ENCODE data around the gene FGG.
A peak's percentile ranks its signal among the peaks of the same experiment; 100 is the strongest.

FGG gene

GRCh38 chr4:154612472-154613414 lies at the start of gene FGG:
Gene FGG, minus strand, starts transcription at chr4:154612656. Its CDS starts 47 bp downstream, at chr4:154612609.
- FAIRE-seq (no peak), DNase-seq (ENCODE audit: insufficient read length, low spot score) (no peak)
- no peak for TF ChIP-seq POLR2A (IDR thresholded peaks at IDR 0.05; ENCODE audit: low read depth, low read length)

DNA sequence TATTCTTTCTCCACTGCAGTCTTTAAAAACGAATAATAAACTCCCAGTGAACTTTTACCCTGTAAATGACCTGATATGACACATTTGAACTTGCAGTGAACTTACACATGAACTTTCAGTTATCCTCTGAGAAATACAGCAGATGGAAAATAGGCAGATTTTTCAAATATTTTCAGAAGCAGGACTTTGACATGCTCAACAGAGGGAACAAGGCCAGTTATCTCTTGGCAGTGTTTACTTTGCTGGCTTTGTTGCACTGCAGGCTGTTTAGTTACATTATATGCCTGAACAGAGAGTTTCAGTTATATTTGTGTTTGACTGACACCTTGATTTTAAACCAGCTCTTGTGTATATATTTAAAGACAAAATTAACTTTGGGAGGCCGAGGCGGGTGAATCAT lies 47.6 kb upstream of the FGG start:
- TF ChIP-seq POLR2A (IDR thresholded peaks at IDR 0.05; ENCODE audit: low read depth, low read length), result no peak
- DNase-seq (ENCODE audit: insufficient read length, low spot score) (no peak), FAIRE-seq (no peak)

- TF ChIP-seq POLR2A (IDR thresholded peaks at IDR 0.05; ENCODE audit: low read depth, low read length), result no peak
- FAIRE-seq (no peak), DNase-seq (ENCODE audit: insufficient read length, low spot score) (no peak)
Observed at GRCh38 chr4:154658680-154659405, 46.4 kb upstream of the FGG start.

DNA sequence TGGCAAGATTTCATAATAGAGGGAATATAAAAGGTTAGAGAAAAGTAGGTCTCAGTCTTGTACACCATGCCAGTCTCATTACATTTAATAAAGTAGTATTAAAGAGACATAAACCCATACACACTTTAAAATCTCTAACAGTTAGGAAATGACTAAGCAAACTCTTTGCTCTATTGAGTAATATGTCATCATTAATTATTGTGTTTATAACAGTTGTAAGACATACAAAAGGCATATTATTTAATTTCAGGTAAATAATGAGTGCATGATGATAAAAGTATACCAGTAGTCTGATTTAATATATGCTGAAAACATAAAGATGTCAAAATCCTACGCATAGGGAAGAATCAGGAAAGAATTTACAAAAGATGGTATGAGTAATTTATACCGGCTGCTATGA lies 31.0 kb upstream of the FGG start:
- no peak for TF ChIP-seq POLR2A (IDR thresholded peaks at IDR 0.05; ENCODE audit: low read depth, low read length)
- DNase-seq (ENCODE audit: insufficient read length, low spot score), result no peak
- no peak for FAIRE-seq

- no peak for DNase-seq (ENCODE audit: insufficient read length, low spot score)
- no peak for FAIRE-seq
- TF ChIP-seq POLR2A (IDR thresholded peaks at IDR 0.05; ENCODE audit: low read depth, low read length), result no peak
Observed at GRCh38 chr4:154642373-154643009, 30.0 kb upstream of the FGG start.

DNA sequence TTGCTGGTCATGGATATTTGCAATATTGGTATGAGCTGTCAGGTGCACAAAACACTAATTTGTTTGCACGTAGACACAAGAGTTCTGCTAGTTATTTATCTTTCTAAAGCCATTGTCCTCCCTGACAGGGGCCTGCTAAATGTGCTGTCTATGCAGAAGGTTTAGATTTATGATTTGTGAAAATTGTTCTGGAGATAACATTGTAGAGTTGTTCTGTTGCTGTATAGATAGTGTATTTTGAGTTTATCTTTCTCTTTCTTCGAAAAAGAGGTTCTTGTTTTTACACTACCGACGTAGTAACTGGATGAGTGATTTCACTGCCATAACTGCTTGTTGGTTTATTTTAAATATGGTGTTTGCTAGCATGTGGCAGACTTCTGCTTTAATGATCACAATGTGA lies 28.5 kb upstream of the FGG start:
- FAIRE-seq (no peak), DNase-seq (ENCODE audit: insufficient read length, low spot score) (no peak)
- TF ChIP-seq POLR2A (IDR thresholded peaks at IDR 0.05; ENCODE audit: low read depth, low read length), result no peak

- FAIRE-seq (no peak), DNase-seq (ENCODE audit: insufficient read length, low spot score) (no peak)
- no peak for TF ChIP-seq POLR2A (IDR thresholded peaks at IDR 0.05; ENCODE audit: low read depth, low read length)
Observed at GRCh38 chr4:154634058-154634457, 21.6 kb upstream of the FGG start.

GRCh38 chr4:154631828-154632227 lies 19.4 kb upstream of the FGG start:
- DNase-seq (ENCODE audit: insufficient read length, low spot score) (no peak), FAIRE-seq (no peak)
- no peak for TF ChIP-seq POLR2A (IDR thresholded peaks at IDR 0.05; ENCODE audit: low read depth, low read length)

DNA sequence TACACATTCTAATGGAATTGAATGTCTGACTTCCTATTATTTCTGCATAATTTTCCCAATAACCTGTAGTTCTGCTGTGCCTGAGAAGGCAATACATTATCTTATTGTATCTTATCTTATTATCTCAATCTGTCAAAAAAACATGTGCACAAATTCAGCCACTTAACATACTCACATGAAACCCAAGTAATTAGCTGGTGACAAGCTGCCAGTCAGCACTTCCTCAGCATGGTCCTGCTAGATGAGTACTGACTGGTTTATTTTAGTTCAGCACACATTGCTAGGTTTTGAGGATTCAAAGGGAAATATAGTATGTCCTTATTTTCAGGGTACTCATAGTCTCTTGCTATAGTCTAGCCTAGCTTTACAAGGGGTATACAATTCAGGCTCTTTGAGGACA lies 17.9 kb upstream of the FGG start:
- FAIRE-seq (no peak), DNase-seq (ENCODE audit: insufficient read length, low spot score) (no peak)
- no peak for TF ChIP-seq POLR2A (IDR thresholded peaks at IDR 0.05; ENCODE audit: low read depth, low read length)

- no peak for DNase-seq (ENCODE audit: insufficient read length, low spot score)
- FAIRE-seq, result no peak
- TF ChIP-seq POLR2A (IDR thresholded peaks at IDR 0.05; ENCODE audit: low read depth, low read length), result no peak
Observed at GRCh38 chr4:154626793-154627484, 14.5 kb upstream of the FGG start.

- DNase-seq (ENCODE audit: insufficient read length, low spot score), result no peak
- TF ChIP-seq POLR2A (IDR thresholded peaks at IDR 0.05; ENCODE audit: low read depth, low read length), result no peak
- FAIRE-seq, result no peak
Observed at GRCh38 chr4:154625971-154626370, 13.5 kb upstream of the FGG start.

DNA sequence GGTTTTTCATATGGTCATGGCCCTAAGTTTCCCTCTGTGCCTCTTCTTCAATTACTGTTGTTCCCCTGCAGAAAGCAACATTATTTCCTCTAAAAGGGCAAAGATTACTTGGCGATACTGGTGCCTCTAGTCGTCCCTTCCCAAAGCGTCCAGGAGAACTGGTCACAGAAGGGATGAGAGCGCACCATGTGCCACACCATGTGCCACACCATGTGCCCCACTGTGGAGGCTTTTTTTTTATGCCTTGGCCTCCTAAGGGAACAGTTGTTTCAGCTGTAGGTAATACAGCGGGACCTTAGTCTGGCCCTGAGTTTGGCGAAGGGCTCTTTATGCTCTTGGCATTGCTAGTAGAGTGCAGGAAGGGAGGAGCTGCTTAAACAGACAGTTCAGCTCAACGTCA lies 11.5 kb upstream of the FGG start:
- no peak for DNase-seq (ENCODE audit: insufficient read length, low spot score)
- FAIRE-seq, result no peak
- TF ChIP-seq POLR2A (IDR thresholded peaks at IDR 0.05; ENCODE audit: low read depth, low read length), result no peak

DNA sequence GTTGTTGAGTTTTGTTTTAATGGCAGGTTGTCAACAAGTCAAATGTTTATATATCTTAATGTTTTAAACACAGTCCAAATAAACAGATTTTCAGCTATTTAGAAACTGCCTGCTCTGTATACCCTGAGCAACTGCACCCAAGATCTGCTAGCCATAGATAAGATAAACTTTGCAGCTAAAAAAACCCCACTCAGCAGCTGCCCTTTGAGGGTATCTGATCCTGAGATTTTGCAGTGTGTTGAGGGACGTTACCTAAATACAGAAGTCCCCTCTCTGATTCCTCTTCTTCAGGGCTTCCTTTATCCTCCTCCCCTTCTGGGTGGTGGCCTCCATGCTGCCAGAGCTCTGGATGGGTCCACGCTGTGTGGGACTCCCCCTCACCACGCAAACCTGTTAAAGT lies 11.0 kb upstream of the FGG start:
- DNase-seq (ENCODE audit: insufficient read length, low spot score), result no peak
- FAIRE-seq, result no peak
- TF ChIP-seq POLR2A (IDR thresholded peaks at IDR 0.05; ENCODE audit: low read depth, low read length), result no peak

- DNase-seq (ENCODE audit: insufficient read length, low spot score), result peak; percentile 19
- no peak for TF ChIP-seq POLR2A (IDR thresholded peaks at IDR 0.05; ENCODE audit: low read depth, low read length)
- no peak for FAIRE-seq
Observed at GRCh38 chr4:154622598-154622997, 10.1 kb upstream of the FGG start.

Data from H54 (cell line).